ENCODE data around the gene TADA1.

Gene TADA1

DNA sequence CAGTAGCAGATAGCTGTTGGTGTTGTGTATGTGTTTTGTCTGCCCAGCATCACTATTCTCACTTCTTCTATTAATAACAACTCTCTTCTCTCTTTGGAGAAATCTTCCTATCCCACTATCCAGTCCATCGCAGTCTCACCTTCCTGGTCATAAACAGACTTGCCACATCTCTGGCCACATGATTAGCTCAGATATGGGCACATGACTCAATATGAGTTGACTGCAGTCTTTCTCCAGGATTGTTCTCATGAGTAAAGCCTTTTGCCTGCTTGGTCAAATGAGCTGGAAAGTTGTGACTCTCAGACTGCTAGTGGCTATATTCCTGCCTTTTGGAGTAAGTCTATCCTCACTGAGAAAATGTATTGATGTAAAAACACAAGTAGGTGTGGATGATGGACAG is 32.9 kb upstream of the TADA1 start:
- Histone ChIP-seq H3K4me3 (replicated peaks; ENCODE audit: insufficient read depth, low read length) (no peak overlapping the region), H3K27me3 (ENCODE audit: insufficient read depth, poor library complexity, severe bottlenecking) (no peaks in the 10 kb centered on the region), H3K27ac (replicated peaks) (no peak overlapping the region)
- DNase-seq (ENCODE audit: low read depth in 1 of 2, low spot score in 1 of 2) = no peak
- TF ChIP-seq SPI1 (IDR thresholded peaks at IDR 0.05; ENCODE audit: borderline replicate concordance, low read depth) (no peak), GABPA (IDR thresholded peaks at IDR 0.05; ENCODE audit: low read depth) (no peak), POLR2AphosphoS5 (IDR thresholded peaks at IDR 0.05; ENCODE audit: low read depth) (no peak)
- TF ChIP-seq, protein P1, sequence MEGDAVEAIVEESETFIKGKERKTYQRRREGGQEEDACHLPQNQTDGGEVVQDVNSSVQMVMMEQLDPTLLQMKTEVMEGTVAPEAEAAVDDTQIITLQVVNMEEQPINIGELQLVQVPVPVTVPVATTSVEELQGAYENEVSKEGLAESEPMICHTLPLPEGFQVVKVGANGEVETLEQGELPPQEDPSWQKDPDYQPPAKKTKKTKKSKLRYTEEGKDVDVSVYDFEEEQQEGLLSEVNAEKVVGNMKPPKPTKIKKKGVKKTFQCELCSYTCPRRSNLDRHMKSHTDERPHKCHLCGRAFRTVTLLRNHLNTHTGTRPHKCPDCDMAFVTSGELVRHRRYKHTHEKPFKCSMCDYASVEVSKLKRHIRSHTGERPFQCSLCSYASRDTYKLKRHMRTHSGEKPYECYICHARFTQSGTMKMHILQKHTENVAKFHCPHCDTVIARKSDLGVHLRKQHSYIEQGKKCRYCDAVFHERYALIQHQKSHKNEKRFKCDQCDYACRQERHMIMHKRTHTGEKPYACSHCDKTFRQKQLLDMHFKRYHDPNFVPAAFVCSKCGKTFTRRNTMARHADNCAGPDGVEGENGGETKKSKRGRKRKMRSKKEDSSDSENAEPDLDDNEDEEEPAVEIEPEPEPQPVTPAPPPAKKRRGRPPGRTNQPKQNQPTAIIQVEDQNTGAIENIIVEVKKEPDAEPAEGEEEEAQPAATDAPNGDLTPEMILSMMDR (IDR thresholded peaks at IDR 0.05; ENCODE audit: insufficient read depth, low read length) = no peak
- TF ChIP-seq, protein P2, sequence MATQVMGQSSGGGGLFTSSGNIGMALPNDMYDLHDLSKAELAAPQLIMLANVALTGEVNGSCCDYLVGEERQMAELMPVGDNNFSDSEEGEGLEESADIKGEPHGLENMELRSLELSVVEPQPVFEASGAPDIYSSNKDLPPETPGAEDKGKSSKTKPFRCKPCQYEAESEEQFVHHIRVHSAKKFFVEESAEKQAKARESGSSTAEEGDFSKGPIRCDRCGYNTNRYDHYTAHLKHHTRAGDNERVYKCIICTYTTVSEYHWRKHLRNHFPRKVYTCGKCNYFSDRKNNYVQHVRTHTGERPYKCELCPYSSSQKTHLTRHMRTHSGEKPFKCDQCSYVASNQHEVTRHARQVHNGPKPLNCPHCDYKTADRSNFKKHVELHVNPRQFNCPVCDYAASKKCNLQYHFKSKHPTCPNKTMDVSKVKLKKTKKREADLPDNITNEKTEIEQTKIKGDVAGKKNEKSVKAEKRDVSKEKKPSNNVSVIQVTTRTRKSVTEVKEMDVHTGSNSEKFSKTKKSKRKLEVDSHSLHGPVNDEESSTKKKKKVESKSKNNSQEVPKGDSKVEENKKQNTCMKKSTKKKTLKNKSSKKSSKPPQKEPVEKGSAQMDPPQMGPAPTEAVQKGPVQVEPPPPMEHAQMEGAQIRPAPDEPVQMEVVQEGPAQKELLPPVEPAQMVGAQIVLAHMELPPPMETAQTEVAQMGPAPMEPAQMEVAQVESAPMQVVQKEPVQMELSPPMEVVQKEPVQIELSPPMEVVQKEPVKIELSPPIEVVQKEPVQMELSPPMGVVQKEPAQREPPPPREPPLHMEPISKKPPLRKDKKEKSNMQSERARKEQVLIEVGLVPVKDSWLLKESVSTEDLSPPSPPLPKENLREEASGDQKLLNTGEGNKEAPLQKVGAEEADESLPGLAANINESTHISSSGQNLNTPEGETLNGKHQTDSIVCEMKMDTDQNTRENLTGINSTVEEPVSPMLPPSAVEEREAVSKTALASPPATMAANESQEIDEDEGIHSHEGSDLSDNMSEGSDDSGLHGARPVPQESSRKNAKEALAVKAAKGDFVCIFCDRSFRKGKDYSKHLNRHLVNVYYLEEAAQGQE (IDR thresholded peaks at IDR 0.05; ENCODE audit: insufficient replicate concordance, low read depth) = no peak

DNA sequence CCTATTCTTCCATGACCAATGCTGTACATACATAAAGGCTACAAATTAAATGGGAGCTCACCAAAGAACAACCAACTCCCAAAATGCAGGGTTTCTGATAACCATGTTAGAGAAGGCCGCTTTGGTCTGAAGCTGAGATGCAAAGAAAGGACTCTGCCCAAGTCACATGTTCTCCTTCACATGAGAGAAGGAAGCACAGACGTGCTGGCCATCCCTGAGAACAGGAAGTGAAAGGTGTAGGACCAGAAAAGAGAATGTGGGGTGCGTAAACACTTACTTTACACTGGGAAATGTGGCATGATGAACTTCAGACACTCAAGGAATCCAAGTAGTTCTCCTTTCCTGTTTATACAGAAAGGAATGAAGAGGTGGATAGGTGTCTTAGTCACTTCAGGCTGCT is 31.7 kb upstream of the TADA1 start:
- no peak overlapping the region for H3K27ac ChIP-seq (replicated peaks)
- TF ChIP-seq GABPA (IDR thresholded peaks at IDR 0.05; ENCODE audit: low read depth) = no peak
- TF ChIP-seq SPI1 (IDR thresholded peaks at IDR 0.05; ENCODE audit: borderline replicate concordance, low read depth) = peak; percentile 65; the same call in 1 of the 2 replicates
- H3K4me3 ChIP-seq (replicated peaks; ENCODE audit: insufficient read depth, low read length) = no peak overlapping the region
- no peaks in the 10 kb centered on the region for H3K27me3 ChIP-seq (ENCODE audit: insufficient read depth, poor library complexity, severe bottlenecking)
- DNase-seq (ENCODE audit: low read depth in 1 of 2, low spot score in 1 of 2) = peak in 1 of 2 experiments; percentile 20

- no peak for TF ChIP-seq GABPA (IDR thresholded peaks at IDR 0.05; ENCODE audit: low read depth)
- no peak for TF ChIP-seq SPI1 (IDR thresholded peaks at IDR 0.05; ENCODE audit: borderline replicate concordance, low read depth)
- no peak for TF ChIP-seq POLR2AphosphoS5 (IDR thresholded peaks at IDR 0.05; ENCODE audit: low read depth)
- TF ChIP-seq, protein P1 (IDR thresholded peaks at IDR 0.05; ENCODE audit: insufficient read depth, low read length) = no peak
- TF ChIP-seq, protein P2 (IDR thresholded peaks at IDR 0.05; ENCODE audit: insufficient replicate concordance, low read depth) = no peak
- DNase-seq (ENCODE audit: low read depth in 1 of 2, low spot score in 1 of 2) = no peak
- no peaks in the 10 kb centered on the region for H3K27me3 ChIP-seq (ENCODE audit: insufficient read depth, poor library complexity, severe bottlenecking)
- H3K4me3 ChIP-seq (replicated peaks; ENCODE audit: insufficient read depth, low read length) = no peak overlapping the region
- no peak overlapping the region for H3K27ac ChIP-seq (replicated peaks)
These were observed 31.0 kb upstream of the TADA1 start for GRCh38 chr1:166907051-166907450.

GRCh38 chr1:166906647-166907046 is 30.6 kb upstream of the TADA1 start:
- Histone ChIP-seq H3K27ac (replicated peaks) (no peak overlapping the region), H3K27me3 (ENCODE audit: insufficient read depth, poor library complexity, severe bottlenecking) (no peaks in the 10 kb centered on the region), H3K4me3 (replicated peaks; ENCODE audit: insufficient read depth, low read length) (no peak overlapping the region)
- TF ChIP-seq GABPA (IDR thresholded peaks at IDR 0.05; ENCODE audit: low read depth) (no peak), SPI1 (IDR thresholded peaks at IDR 0.05; ENCODE audit: borderline replicate concordance, low read depth) (no peak), POLR2AphosphoS5 (IDR thresholded peaks at IDR 0.05; ENCODE audit: low read depth) (no peak)
- TF ChIP-seq, protein P1 (IDR thresholded peaks at IDR 0.05; ENCODE audit: insufficient read depth, low read length) = no peak
- TF ChIP-seq, protein P2 (IDR thresholded peaks at IDR 0.05; ENCODE audit: insufficient replicate concordance, low read depth) = no peak
- no peak for DNase-seq (ENCODE audit: low read depth in 1 of 2, low spot score in 1 of 2)

Measured in HL-60 (cell line).